IPS DF 4.7 (cell line): ENCODE results near the gene PRR9.
"Not testable (repeated sequence)": the region's sequence is repeated elsewhere in the genome, so short reads cannot be mapped to it uniquely, and the experiment has no call there.

ENCODE experiments used
- DNase-seq: peaks from one replicate; pipeline ENCODE4 v3.0.0-alpha.2; 2013; ENCODE audit warnings: low spot score; ENCODE audit errors: extremely low read depth

The PRR9 gene, protein sequence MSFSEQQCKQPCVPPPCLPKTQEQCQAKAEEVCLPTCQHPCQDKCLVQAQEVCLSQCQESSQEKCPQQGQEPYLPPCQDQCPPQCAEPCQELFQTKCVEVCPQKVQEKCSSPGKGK

DNA sequence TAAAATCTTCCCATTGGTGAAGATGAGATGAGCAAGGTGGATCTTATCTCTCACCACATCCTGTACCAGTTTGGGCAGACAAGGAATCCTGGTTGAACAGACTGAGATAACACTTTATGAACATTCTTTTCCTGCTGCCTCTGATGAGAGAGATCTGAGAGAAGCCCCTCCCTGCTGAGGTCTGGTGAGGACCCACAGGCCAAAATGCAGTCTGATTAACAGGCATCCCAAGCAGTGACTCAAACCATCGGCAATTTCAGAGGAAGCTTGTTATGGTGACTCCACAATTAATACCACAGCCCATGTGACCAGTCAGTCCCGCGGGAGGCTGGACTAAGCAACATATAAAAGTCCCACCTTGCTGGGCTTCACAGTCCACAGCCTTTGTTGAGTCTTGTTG, at the start of gene PRR9:
TSS of gene PRR9 (plus strand) at position 373 of the 400 bp plus-strand sequence. CDS start 561 bp downstream, outside the sequence.
- DNase-seq: no peak

DNA sequence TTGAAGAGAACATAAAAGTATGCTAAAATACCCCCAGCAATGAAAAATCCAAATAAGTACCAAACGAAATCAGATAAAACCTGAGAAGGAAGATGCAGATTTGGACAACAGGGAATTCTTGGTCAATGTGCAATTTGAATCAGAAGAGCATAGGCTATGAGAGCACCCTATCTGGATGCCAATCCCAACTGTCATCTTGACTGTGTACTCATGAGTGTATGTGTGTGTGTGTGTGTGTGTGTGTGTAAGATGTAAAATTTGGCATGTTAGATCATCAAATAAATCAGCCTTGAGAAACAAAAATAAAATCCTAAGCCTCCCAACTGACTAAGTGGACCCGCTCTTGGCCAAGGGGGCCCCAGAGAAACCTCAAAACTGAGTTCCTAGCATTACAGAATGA, 48.7 kb upstream of the PRR9 start:
- no peak for DNase-seq

DNA sequence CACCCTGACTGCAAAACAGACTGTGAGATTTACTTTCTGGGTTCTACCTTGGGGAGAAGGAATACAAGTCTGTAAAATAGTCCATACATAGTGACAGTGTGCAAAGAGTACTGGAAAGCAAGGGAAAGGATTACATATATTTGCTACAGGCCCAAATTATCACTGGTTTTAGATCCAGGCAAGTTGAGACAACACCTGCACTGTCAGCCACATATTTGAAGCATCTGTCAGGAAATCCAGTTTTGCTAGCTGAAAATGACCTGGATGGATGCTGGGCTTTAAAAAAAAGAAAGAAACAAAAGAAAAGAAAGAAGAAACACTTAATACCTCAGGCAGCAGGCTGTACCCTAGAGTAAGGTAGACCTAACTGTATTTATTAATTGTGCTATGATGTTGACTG, 42.8 kb upstream of the PRR9 start:
- DNase-seq: no peak

DNA sequence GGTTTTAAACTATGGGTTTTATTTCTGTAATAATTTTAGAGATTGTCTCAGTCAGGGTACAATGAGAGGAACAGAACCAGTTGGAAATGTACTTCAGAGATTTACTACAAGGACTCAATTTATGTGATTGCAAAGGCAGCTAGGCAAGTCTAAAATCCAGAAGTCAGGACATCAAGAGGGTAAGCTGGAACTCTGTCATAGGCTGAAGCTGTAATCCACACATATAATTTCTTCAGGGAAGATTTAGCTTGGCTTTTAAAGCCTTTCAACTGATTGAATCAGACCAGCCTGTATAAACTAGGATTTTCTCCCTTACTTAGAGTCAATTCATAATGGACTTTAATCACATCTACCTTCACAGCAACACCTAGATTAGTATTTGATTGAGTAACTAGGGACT, 38.5 kb upstream of the PRR9 start:
- DNase-seq: no peak

DNA sequence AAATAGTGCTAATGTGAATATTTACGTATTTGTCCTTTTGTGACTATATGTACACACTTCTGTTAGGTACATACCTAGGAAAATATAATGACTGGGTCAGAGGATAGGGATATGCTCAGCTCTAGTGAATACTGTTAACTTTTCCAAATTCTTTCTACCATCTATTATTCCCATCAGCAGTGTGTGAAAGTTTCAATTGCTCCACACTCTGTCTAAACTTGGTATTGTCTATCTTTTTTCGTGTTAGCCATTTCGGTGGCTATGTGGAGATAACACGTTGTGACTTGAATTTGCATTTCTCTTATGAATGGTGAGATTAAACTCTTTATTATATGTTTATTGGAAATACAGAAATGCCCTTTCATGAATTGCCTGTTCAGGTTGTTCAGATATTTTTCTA, 36.8 kb upstream of the PRR9 start:
- no peak for DNase-seq

DNA sequence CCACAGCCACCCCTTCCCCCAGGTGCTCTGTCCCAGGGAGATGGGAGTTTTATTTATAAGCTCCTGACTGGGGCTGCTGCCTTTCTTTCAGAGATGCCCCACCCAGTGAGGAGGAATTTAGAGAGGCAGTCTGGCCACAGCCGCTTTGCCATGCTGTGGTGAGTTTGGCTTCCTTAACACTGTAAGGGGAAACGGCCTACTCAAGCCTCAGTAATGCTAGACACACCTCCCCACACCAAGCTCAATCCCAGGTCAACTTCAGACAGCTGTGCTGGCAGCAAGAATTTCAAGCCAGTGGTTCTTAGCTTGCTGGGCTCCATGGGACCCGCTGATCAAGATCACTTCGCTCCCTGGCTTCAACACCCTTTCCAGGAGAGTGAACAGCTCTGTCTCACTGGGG, 29.1 kb upstream of the PRR9 start:
- not testable (repeated sequence) for DNase-seq

DNA sequence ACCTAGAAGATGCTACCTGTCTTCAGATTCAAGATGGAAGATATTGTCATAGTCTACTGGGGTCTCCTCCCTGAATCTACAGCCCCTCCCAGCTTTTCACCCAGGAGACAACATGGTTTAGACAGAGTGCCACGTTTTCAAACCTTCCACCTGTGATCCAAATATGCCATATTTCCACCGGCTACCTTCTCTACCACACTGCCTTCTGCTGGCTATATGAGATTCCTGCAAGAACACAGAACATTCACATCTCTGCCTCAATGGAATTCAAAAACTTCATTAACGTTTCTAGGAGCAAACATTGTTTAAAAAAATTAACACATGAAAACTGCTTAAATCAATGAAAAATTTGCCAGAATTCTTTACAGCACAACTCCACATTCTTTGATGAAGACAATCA, 27.0 kb upstream of the PRR9 start:
- DNase-seq: peak; percentile 7

DNA sequence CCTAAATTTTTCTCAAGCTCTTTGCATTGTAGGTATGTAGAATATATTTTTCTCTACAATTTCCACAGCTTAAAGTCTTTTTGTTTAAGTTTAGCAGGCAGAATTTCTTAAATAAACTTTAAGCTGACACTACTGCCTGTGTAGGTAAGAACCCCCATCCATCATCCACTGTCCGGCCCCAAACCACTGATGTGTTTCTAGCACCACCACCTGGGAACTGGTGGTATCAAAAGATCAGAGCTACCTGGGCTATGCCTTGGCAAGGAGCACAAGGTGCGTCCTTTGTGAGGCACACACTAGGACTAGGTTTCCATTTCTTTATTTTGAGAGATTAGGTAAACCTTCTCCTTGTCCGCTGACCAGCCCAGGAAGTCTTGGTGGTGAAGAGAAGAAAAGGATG, 24.7 kb upstream of the PRR9 start:
- peak; percentile 44 for DNase-seq

DNA sequence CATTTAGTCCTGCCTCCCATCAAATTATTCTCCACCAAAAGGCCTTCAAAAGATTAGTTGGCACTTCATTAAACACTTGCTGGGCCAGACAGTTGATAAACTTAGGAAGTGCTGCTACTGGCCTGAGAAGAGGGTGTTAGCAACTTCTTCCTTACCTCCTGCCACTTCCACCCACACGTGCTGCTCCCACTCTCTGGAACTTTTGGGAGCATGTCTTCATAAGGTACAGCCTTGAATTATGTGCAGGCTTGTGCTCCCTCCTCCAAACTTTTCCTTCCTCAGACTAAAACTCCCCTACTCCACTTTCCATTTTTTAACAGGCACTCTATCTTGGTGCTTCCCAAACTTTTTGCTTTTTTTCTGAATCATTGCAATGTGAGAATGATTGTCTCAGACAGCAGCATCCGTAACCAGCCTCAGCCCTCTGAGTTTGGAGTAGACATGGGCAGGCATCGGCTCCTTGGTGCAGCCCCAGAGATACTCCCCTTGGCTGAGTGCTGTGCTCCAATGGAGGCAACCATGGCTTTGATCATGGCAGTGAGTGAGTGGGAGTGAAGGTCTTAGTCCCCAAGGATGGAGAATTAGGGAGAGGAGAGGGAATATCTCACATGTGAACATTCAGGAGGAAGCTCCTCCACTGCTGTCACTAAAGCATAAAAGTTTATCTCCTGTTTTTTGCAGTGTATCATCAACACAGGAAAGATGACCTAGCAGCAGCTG, 22.9 kb upstream of the PRR9 start:
- DNase-seq: no peak

DNA sequence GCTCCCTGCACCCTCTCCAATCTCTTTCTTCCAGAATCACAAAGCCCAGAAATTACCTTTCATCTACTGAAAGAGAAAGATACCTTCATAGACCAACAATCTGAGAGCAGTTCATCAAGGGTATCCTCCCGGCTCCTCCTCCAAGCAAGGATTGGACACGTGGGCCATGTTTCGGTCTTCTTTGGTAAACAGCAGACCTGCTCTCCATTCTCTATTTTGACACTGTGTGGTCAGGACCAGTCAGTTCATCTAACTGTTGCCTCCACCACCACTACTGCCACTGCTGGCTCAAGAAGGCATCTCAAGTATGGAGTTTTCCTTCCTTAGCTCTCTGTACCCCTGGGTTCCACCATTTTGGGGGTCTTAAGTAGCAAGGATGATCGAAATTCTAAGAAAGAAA, 22.2 kb upstream of the PRR9 start:
- no peak for DNase-seq

DNA sequence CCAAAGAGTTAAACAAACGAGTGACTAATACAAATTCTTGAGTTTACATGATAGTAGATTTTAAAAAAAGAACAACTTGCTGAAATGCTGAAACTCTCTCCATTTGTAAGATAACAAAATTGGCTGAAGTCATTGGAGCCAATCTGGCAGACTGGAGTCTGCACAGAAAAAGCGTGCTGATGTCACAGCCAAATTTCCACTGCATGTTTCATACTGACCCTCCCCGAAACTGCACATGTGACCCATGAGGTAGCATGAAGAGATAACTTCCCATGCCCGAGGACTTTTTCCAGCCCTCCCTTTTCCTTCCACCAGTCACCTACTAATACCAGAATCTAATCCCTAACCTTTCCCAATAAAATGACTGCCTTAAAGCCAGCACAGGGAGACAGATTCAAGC, 15.4 kb upstream of the PRR9 start:
- no peak for DNase-seq

DNA sequence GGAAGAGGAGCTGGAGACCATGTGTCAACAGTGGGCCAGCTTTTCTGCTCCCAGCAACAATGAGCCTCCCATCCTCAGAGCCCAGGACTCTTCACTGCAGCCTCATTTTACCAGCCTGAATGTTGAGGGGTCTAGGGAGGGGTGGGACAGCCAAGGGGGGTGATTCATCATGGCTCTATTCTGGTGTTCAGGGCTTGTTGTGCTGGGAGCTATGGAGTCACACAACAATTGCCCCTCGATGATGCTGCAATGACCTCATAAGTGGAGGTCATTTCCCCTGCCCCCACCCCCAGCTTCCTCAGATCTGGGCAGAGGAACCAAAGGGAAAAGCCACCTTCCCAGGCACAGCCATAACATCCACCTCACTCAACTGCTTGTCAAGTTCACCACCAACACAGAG, 14.3 kb upstream of the PRR9 start, which contains the start of gene LELP1:
TSS of gene LELP1 (plus strand) at position 301 of the 400 bp plus-strand sequence. CDS start 1,278 bp downstream, outside the sequence.
- no peak for DNase-seq

DNA sequence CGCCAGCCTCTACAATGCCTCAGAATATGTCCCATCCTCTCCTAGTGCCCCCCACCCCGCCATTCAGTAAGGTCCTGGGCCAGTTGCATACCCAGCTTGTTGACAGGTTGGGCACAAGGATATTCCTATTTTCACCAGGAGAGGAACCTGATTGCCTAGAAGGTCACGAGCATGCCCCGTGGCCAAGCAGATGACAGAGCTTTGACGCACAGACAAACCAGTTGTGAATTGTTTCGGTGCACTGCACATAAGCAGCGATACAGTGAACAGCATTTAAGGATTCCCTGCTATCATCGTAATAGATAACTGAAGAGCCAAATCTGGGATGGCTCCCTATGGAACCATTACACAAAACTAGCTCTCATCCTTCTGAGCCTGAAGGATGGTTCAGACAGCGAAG, 10.8 kb upstream of the PRR9 start:
- no peak for DNase-seq

DNA sequence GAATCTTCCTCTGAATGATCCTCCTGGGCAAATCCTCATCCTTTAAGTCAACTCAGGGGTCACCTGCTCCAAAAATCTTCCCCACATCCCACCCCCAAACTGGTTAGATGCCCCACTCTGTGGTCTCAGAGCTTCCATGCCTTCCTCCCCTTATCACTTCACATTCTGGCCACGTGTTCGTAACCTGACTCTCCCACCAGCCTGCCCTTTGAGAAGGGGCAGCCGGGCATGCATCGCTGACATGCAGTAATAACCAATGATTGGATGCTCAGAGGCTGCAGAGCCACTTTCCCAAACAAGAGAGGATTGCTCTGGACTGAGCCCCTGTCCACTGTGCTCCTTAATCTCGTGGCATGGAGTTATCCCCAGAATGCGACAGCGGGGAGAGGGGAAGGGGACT, 7.2 kb upstream of the PRR9 start:
- no peak for DNase-seq

DNA sequence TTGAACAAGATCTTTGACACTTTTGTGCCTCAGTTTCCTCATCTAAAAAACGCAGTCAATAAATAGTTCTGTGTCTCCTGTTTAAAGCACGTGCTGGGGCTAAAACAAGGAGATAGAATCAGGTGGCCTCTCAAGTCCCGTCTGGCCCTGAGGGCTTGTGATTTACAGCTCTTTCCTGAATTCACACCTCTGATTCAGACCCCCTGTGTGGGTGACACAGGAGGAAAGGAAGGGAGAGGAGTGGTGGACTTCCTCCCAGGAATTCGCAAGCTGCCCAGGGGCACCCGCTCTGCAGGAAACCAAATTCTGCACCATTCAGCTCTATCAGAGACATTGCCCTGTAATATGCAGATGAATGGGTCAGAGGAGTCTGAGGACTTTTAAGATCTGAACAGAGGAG, 5.2 kb upstream of the PRR9 start:
- no peak for DNase-seq

DNA sequence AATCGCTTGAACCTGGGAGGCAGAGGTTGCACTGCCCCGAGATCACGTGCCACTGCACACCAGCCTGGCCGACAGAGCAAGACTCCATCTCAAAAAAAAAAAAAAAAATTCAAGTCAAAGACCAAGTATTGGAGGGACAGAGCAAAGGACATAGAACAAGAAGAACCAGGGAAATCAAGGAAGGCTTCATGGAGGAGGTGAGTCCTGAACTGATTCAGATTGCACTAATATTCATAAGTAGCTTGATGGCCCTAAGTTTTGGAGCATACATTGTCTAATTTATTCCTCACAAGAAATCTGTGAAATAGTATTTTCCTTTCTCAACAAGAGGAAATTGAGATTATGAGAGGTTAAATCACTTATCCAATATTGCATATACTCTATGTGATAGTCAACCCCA, 3.9 kb upstream of the PRR9 start:
- DNase-seq: no peak

DNA sequence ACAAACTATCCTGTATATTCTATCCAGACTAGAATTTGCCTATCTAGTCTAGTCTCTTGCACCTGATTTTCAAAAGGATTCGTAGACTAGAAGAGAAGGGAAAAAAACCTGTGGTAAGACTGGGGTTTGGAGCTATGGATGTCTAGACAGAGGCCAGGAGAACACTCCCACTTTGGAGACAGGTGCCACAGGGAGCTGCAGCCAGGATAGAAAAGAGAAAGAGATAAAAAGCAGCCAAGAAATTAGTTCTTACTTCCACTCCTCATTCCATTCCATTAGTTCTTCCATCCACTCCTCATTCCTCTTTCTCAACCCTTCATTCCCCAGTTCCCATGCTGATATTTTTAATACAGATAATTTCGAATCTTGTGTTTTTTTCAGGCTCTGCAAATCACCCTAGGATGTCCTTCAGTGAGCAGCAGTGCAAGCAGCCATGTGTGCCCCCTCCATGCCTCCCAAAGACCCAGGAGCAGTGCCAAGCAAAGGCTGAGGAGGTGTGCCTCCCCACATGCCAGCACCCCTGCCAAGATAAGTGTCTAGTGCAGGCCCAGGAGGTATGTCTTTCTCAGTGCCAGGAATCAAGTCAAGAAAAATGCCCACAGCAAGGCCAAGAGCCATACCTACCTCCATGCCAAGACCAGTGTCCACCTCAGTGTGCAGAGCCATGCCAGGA, 496 bp downstream of the PRR9 start:
- no peak for DNase-seq

DNA sequence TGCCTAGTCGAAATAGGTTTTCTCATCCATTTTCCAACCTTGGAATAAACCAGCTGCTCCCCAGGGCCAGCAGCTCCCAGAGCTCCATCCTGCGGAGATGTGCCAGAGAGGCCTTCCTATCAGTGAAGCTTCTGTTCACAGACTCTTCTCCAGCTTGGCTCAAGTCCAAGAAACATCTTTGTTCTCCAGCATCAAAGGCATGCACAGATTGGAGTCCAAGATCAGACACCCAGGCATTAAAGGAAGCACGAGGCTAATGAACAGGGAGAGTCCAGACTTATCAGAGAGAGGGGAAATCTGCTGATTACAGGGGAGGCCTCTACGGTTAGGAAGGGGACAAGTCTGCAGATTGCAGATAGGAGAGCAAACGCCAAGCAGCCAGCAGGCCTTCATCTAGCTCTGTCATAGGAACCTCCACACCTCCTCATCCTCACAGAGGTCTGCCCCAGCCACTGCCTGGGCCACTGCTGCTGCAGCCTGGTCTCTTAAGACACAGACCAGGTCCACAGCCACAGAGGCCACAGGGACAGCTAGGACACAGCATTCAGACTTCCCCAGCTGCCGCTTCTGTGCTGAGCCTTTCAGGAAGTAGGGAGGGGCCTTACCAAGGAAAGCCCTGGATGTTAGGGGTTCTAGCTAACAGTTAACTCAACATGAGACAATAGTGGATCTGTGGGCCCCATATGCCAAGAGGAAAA, 3.4 kb downstream of the PRR9 start:
- DNase-seq: no peak

DNA sequence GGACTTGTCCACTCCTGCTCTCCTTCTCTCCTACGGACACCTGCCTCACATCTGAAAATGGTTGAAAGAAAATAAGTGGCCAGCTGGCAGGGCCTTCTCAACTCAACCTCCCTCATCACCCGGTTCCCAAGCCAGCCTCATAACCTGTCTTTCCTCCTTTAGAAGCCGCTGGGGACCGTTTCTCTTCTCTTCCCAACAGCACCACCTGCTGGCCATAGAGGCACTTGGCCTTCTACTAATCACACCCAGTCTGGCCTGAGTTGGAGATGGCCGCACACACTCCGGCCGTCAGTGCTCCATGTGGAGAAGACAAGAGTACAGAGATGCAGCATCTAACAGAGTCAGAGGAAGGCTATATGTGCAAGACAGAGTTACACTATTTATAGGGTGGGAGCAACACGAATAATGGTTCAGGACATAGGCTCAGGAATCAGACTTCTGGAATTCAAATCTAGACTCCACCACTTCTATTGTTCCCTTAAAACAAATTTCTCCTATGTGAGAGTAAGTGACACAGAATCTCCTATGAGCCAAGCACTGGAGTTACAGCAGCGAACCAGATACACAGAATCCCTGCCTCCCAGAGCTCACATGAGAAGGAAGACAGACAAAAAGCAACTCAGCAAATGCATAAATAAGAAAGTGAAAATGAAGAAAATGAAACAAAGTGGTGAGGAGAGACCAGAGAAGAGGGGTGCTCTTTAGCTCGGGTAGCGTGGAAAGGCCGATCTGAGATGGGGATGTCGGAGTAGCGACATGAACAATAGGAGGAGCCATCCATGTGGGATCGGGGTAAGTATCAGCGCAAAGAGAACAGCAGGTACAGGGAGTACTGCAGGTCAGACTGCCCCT, 5.9 kb downstream of the PRR9 start:
- not testable (repeated sequence) for DNase-seq

DNA sequence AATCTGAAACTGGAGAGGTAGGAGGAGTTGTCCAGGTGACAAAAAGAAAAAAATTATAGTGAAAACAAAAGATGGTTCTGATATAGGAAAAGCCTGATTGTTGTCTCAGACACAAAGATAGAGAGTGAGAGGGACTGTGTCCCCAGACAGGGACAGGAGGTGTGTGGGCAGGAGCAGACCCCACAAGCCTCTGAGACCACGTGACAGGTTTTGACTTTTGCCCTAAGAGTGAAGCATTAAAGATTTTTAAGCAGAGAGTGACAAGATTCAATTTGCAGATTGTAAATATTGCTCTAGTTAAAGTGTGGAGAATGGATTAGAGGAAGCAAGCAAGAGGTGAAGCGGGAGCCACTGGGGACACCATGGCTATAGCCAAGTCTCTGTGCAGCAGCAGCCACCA, 10.4 kb downstream of the PRR9 start:
- DNase-seq: no peak

DNA sequence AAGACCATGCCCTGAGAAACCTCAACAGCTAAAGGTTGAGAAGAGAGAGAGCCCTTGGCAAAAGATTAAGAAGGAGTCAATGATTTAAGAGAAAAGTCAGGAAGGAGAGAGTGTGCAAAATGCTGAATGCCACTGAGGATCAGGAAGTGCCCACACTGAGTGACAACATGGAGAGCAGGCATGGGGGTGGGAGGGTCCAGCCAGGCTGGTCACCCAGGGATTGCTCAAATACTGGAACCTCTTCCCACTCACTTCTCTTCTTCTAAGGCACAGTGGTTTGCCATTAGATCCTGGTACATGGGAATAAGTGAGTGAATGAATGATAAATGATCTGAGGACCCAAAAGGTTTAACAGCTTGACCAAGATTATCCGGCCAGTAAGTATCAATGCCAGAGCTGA, 11.1 kb downstream of the PRR9 start:
- DNase-seq: no peak
